ENCODE results near the gene LURAP1L.
A peak's percentile ranks its signal among the peaks of the same experiment; 100 is the strongest.

The LURAP1L gene

GRCh38 chr9:12813960-12814876 is 39.4 kb downstream of the LURAP1L start (continued):
- no peak for TF ChIP-seq ZNF354C (tag by site-specific recombination; IDR thresholded peaks at IDR 0.05; ENCODE audit: borderline replicate concordance, low read depth)
- TF ChIP-seq, protein P1, sequence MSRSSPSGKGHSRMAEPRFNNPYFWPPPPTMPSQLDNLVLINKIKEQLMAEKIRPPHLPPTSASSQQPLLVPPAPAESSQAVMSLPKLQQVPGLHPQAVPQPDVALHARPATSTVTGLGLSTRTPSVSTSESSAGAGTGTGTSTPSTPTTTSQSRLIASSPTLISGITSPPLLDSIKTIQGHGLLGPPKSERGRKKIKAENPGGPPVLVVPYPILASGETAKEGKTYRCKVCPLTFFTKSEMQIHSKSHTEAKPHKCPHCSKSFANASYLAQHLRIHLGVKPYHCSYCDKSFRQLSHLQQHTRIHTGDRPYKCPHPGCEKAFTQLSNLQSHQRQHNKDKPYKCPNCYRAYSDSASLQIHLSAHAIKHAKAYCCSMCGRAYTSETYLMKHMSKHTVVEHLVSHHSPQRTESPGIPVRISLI (tag by site-specific recombination; IDR thresholded peaks at IDR 0.05): no peak
- TF ChIP-seq ZNF561 (tag by site-specific recombination; IDR thresholded peaks at IDR 0.05; ENCODE audit: borderline replicate concordance): no peak; the same call in 1 of the 2 replicates
- TF ChIP-seq TRIM28 (IDR thresholded peaks at IDR 0.05; ENCODE audit: borderline replicate concordance, low read length): peak; percentile 90
- TF ChIP-seq ATF2 (tag by site-specific recombination; IDR thresholded peaks at IDR 0.05; ENCODE audit: low read depth): peak; percentile 93
- TF ChIP-seq, protein P2, sequence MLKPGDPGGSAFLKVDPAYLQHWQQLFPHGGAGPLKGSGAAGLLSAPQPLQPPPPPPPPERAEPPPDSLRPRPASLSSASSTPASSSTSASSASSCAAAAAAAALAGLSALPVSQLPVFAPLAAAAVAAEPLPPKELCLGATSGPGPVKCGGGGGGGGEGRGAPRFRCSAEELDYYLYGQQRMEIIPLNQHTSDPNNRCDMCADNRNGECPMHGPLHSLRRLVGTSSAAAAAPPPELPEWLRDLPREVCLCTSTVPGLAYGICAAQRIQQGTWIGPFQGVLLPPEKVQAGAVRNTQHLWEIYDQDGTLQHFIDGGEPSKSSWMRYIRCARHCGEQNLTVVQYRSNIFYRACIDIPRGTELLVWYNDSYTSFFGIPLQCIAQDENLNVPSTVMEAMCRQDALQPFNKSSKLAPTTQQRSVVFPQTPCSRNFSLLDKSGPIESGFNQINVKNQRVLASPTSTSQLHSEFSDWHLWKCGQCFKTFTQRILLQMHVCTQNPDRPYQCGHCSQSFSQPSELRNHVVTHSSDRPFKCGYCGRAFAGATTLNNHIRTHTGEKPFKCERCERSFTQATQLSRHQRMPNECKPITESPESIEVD (tag by site-specific recombination; IDR thresholded peaks at IDR 0.05): peak; percentile 94
- peak; percentile 80 for TF ChIP-seq OSR2 (tag by site-specific recombination; IDR thresholded peaks at IDR 0.05)
- TF ChIP-seq ZNF26 (tag by site-specific recombination; IDR thresholded peaks at IDR 0.05): no peak
- peak; percentile 96 for TF ChIP-seq ZNF629 (tag by site-specific recombination; IDR thresholded peaks at IDR 0.05)
- TF ChIP-seq, protein P3, sequence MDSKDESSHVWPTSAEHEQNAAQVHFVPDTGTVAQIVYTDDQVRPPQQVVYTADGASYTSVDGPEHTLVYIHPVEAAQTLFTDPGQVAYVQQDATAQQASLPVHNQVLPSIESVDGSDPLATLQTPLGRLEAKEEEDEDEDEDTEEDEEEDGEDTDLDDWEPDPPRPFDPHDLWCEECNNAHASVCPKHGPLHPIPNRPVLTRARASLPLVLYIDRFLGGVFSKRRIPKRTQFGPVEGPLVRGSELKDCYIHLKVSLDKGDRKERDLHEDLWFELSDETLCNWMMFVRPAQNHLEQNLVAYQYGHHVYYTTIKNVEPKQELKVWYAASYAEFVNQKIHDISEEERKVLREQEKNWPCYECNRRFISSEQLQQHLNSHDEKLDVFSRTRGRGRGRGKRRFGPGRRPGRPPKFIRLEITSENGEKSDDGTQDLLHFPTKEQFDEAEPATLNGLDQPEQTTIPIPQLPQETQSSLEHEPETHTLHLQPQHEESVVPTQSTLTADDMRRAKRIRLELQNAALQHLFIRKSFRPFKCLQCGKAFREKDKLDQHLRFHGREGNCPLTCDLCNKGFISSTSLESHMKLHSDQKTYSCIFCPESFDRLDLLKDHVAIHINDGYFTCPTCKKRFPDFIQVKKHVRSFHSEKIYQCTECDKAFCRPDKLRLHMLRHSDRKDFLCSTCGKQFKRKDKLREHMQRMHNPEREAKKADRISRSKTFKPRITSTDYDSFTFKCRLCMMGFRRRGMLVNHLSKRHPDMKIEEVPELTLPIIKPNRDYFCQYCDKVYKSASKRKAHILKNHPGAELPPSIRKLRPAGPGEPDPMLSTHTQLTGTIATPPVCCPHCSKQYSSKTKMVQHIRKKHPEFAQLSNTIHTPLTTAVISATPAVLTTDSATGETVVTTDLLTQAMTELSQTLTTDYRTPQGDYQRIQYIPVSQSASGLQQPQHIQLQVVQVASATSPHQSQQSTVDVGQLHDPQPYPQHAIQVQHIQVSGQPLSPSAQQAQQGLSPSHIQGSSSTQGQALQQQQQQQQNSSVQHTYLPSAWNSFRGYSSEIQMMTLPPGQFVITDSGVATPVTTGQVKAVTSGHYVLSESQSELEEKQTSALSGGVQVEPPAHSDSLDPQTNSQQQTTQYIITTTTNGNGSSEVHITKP (tag by site-specific recombination; IDR thresholded peaks at IDR 0.05): peak; percentile 37; the same call in 1 of the 2 replicates
- TF ChIP-seq TSHZ1 (tag by site-specific recombination; IDR thresholded peaks at IDR 0.05; ENCODE audit: borderline replicate concordance): peak; percentile 38; the same call in 1 of the 2 replicates
- TF ChIP-seq ZNF654 (tag by site-specific recombination; IDR thresholded peaks at IDR 0.05; ENCODE audit: low read depth): peak; percentile 17; the same call in 1 of the 2 replicates
- TF ChIP-seq, protein P4, sequence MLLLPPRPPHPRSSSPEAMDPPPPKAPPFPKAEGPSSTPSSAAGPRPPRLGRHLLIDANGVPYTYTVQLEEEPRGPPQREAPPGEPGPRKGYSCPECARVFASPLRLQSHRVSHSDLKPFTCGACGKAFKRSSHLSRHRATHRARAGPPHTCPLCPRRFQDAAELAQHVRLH (tag by site-specific recombination; IDR thresholded peaks at IDR 0.05): peak; percentile 48; the same call in 1 of the 2 replicates
- TF ChIP-seq BCL11B (tag by site-specific recombination; IDR thresholded peaks at IDR 0.05; ENCODE audit: low read depth): no peak
- no peak for TF ChIP-seq ZNF560 (tag by site-specific recombination; IDR thresholded peaks at IDR 0.05; ENCODE audit: borderline replicate concordance)
- TF ChIP-seq SP7 (tag by site-specific recombination; IDR thresholded peaks at IDR 0.05): peak; percentile 91
- peak; percentile 93 for TF ChIP-seq IKZF3 (tag by site-specific recombination; IDR thresholded peaks at IDR 0.05)
- no peak for TF ChIP-seq ZNF112 (tag by site-specific recombination; IDR thresholded peaks at IDR 0.05)
- TF ChIP-seq ZFP69B (tag by site-specific recombination; IDR thresholded peaks at IDR 0.05): peak; percentile 44; the same call in 1 of the 2 replicates
- TF ChIP-seq, protein P5, sequence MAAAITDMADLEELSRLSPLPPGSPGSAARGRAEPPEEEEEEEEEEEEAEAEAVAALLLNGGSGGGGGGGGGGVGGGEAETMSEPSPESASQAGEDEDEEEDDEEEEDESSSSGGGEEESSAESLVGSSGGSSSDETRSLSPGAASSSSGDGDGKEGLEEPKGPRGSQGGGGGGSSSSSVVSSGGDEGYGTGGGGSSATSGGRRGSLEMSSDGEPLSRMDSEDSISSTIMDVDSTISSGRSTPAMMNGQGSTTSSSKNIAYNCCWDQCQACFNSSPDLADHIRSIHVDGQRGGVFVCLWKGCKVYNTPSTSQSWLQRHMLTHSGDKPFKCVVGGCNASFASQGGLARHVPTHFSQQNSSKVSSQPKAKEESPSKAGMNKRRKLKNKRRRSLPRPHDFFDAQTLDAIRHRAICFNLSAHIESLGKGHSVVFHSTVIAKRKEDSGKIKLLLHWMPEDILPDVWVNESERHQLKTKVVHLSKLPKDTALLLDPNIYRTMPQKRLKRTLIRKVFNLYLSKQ (tag by site-specific recombination; IDR thresholded peaks at IDR 0.05; ENCODE audit: borderline replicate concordance): no peak
- no peak for TF ChIP-seq ZNF174 (tag by site-specific recombination; IDR thresholded peaks at IDR 0.05)
